HG03280 (cell line): Measurements from ENCODE around the gene KLF14.
"Not testable (repeated sequence)": the region's sequence is repeated elsewhere in the genome, so short reads cannot be mapped to it uniquely, and the experiment has no call there.

ENCODE experiments used
- ATAC-seq: cut with Tn5 transposase; IDR thresholded peaks from one replicate; pipeline ENCODE4 v1.9.1; 2021; ENCODE audit warnings: mild to moderate bottlenecking, moderate library complexity; ENCODE audit not compliant: unreplicated experiment

Gene KLF14

DNA sequence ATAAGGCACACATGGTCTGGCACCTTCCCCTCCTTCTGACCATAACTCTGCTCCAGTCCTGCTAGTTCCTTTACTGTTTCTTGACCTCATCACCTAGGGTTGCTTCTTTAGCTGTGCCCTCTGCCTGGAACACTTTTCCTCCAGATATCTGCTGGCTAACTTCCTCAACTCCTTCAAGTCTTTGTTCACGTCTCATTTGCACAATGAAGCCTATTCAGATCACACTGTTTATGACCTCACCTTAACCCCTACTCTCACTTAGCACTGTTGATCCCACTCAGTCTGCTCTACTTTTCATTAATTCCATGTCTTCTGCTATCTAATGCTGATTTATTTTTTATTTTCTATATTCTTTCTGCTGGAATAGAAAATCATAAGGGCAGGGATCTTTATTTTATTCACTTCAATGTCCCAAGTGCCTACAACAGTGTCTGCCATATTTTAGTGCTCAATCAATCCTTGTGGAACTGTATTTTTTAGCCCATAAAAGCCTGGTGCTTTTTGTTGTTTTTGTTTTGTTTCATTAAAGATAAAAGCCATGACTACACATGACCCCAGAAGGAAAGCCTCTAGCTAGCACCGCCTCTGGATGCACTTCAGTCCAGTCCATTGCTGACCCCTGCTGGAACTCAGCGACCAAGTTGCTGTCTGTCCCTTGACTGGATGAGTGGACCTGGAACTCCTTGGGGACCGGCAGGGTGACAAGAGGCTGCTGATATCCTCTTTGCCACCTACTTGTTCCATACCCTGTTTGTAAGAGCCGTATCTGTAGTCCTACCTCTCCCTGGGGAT lies 12.3 kb downstream of the KLF14 start:
- ATAC-seq, result no peak

- no peak for ATAC-seq
These were observed 14.5 kb downstream of the KLF14 start for GRCh38 chr7:130719541-130719940.

- no peak for ATAC-seq
These were observed 21.6 kb downstream of the KLF14 start for GRCh38 chr7:130712416-130712815.

- no peak for ATAC-seq
These were observed 25.2 kb downstream of the KLF14 start for GRCh38 chr7:130708766-130709165.

DNA sequence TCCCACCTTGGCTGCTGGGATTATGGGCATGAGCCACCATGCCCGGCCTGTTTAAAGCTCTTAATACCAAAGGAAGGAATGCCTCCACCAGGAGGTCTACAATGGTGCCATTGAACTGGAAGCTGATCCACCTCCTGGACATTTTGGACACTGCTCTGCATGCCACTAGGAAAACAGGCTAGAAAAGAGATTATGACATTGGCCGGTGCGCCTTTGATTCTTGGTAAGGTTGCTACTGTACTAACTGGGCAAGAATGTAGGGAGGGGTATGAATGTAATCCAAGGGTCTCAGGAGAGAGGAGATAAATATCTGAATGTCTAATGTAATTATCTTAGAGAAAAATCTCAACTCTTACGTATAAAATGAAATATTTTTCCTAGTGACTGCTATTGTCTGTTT lies 26.0 kb downstream of the KLF14 start:
- no peak for ATAC-seq

DNA sequence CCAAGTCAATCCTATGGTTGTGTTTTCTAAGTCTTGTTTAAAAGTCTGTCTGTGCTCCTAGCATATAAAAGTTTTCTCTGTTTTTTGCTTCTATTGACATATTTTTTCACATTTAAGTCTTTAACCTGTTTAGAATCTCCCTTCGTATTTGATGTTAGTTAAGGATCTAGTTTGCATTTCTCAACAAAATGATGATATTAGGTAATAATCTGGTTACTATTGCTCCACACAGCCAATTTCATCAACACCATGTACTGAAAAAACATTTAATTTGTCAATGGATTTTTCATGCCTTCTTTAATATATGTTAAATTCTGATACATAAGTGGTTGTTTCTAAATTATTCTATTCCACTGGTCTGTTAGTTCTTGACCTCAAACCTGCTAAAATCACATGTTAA lies 30.2 kb downstream of the KLF14 start:
- ATAC-seq, result no peak

DNA sequence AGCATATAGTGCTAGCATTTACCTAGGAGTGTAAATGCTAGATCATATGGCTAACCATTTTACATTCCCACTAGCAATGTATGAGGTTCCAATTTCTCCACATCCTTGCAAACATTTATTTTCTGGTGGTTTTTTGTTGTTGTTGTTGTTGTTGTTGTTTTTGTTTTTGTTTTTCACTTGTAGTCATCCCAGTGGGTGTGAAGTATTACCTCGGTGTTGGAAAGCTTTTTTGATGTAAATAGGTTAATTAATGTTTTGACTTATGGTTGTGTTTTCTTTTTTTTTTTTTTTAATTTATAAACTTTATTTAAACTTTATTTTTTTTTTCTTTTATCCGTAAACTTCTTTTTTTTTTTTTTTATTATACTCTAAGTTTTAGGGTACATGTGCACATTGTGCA lies 32.4 kb downstream of the KLF14 start:
- no peak for ATAC-seq

GRCh38 chr7:130700760-130701159 lies 33.2 kb downstream of the KLF14 start:
- no peak for ATAC-seq

DNA sequence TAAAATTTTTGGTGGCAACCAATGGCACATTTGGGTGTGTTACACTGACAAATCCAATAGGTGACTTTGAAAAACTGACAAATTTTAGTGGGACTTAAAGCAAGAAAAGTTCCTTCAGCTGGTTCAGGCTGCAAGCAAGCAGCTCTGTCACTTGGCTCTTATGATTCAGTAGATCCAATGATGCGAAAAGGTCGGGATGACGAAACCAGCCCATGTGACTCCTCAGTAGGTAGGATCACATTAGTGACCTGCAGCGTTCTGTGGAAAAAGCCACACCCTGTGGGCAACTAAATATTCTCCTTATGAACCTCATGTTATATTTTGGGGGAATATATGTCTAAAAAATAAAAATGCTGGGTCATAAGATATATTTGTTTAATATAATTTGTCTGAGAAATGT lies 34.3 kb downstream of the KLF14 start:
- no peak for ATAC-seq

DNA sequence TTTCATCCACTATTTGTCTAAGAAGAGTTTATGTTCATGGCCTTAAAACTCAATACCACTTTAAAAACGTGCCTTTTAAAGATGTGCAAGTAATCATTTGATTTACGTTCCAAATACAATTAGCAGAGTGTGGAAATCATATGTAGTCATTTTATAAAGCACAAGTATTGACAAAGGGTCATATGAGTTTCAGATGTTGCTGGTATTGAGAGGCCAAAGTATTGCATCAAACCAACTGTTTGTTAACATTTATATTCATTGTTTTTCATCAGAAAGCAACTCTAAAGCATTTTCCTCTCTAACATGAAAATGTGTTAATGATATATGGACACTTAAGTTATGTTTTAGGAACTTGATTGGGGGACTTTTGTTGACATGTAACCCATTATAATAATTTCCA lies 36.2 kb downstream of the KLF14 start:
- ATAC-seq, result no peak

- no peak for ATAC-seq
These were observed 38.2 kb downstream of the KLF14 start for GRCh38 chr7:130695840-130696239.

DNA sequence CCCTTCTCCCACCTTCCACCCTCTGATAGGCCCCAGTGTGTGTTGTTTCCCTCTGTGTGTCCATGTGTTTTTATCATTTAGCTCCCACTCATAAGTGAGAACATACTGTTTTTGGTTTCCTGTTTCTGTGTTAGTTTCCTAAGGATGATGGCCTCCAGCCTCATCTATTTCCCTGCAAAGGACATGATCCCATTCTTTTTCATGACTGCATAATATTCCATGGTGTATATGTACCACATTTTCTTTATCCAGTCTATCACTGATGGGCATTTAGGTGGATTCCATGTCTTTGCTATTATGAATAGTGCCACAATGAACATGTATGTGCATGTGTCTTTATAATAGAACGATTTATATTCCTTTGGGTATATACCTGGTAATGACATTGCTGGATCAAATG lies 41.6 kb downstream of the KLF14 start:
- ATAC-seq, result not testable (repeated sequence)

- no peak for ATAC-seq
These were observed 44.3 kb downstream of the KLF14 start for GRCh38 chr7:130689683-130690082.

DNA sequence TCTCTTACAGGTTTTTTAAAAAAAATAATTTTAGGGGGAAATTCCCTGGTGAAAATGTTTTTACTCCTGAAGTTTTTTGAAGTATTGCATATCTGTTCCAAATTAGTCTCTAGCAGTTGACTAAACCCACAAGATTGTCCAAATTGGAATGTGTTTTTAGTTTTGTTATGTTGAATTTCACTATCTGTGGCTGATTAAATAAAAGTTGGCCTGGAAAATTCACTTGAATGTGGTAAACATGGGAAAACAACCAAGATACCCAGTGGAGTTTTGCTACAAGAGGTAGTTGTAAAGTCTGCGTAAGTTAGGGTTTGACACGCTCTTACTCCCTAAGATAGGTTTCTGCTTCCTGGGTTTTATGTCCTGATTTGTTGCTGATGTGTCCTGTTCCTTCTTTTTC lies 51.0 kb downstream of the KLF14 start:
- ATAC-seq, result no peak
